ENCODE measurements around the gene DCAF7.

DCAF7 gene

GRCh38 chr17:63623786-63624530 is 73.7 kb downstream of the DCAF7 start:
- Histone ChIP-seq H3F3A (ENCODE audit: insufficient read depth, low read length) (peaks cover 10% of the 10 kb centered on the region; the same call in 1 of the 2 replicates), H3K79me2 (ENCODE audit: low read length) (peaks cover 50% of the 10 kb centered on the region), H3K4me1 (ENCODE audit: low read length) (peaks cover 14% of the 10 kb centered on the region), H3K36me3 (replicated peaks; ENCODE audit: insufficient read depth, low read length) (no peaks in the 10 kb centered on the region), H3K4me2 (ENCODE audit: low read depth, low read length) (peak overlapping the region; percentile 89), H3K4me3 (ENCODE audit: low read length) (peak overlapping the region; percentile 87; the same call in 1 of the 2 replicates), H3K9me2 (replicated peaks; ENCODE audit: insufficient read depth, low read length) (no peaks in the 10 kb centered on the region), H3K9me3 (replicated peaks; ENCODE audit: insufficient read depth, low read length) (no peaks in the 10 kb centered on the region), H2AFZ (ENCODE audit: low read length) (no peak overlapping the region), H3K27me3 (replicated peaks; ENCODE audit: insufficient read depth, low read length) (no peaks in the 10 kb centered on the region), H4K20me1 (ENCODE audit: insufficient read depth, low read length) (no peaks in the 10 kb centered on the region), H3K9ac (ENCODE audit: low read length) (no peak overlapping the region; the same call in 1 of the 2 replicates), H3K27ac (ENCODE audit: low read length) (no peak overlapping the region)
- no peak for DNase-seq
- TF ChIP-seq, protein P1, sequence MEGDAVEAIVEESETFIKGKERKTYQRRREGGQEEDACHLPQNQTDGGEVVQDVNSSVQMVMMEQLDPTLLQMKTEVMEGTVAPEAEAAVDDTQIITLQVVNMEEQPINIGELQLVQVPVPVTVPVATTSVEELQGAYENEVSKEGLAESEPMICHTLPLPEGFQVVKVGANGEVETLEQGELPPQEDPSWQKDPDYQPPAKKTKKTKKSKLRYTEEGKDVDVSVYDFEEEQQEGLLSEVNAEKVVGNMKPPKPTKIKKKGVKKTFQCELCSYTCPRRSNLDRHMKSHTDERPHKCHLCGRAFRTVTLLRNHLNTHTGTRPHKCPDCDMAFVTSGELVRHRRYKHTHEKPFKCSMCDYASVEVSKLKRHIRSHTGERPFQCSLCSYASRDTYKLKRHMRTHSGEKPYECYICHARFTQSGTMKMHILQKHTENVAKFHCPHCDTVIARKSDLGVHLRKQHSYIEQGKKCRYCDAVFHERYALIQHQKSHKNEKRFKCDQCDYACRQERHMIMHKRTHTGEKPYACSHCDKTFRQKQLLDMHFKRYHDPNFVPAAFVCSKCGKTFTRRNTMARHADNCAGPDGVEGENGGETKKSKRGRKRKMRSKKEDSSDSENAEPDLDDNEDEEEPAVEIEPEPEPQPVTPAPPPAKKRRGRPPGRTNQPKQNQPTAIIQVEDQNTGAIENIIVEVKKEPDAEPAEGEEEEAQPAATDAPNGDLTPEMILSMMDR (IDR thresholded peaks at IDR 0.05; ENCODE audit: low read length): no peak
- TF ChIP-seq EZH2 (optimal IDR thresholded peaks at IDR 0.05; ENCODE audit: low read depth, low read length) (no peak), EZH2phosphoT487 (IDR thresholded peaks at IDR 0.05; ENCODE audit: low read length) (no peak)

GRCh38 chr17:63624531-63624880 is 74.2 kb downstream of the DCAF7 start:
- no peak overlapping the region for H2AFZ ChIP-seq (ENCODE audit: low read length)
- no peak overlapping the region for H3K4me2 ChIP-seq (ENCODE audit: low read depth, low read length)
- H3K79me2 ChIP-seq (ENCODE audit: low read length): peaks cover 54% of the 10 kb centered on the region
- TF ChIP-seq, protein P1 (IDR thresholded peaks at IDR 0.05; ENCODE audit: low read length): no peak
- TF ChIP-seq EZH2phosphoT487 (IDR thresholded peaks at IDR 0.05; ENCODE audit: low read length) (no peak), EZH2 (optimal IDR thresholded peaks at IDR 0.05; ENCODE audit: low read depth, low read length) (no peak)
- no peaks in the 10 kb centered on the region for H4K20me1 ChIP-seq (ENCODE audit: insufficient read depth, low read length)
- H3K4me1 ChIP-seq (ENCODE audit: low read length): peaks cover 14% of the 10 kb centered on the region
- no peaks in the 10 kb centered on the region for H3K9me2 ChIP-seq (replicated peaks; ENCODE audit: insufficient read depth, low read length)
- H3K9me3 ChIP-seq (replicated peaks; ENCODE audit: insufficient read depth, low read length): no peaks in the 10 kb centered on the region
- no peak for DNase-seq
- H3K36me3 ChIP-seq (replicated peaks; ENCODE audit: insufficient read depth, low read length): no peaks in the 10 kb centered on the region
- no peak overlapping the region for H3K9ac ChIP-seq (ENCODE audit: low read length)
- H3K27ac ChIP-seq (ENCODE audit: low read length): no peak overlapping the region
- H3K27me3 ChIP-seq (replicated peaks; ENCODE audit: insufficient read depth, low read length): no peaks in the 10 kb centered on the region
- H3K4me3 ChIP-seq (ENCODE audit: low read length): no peak overlapping the region
- H3F3A ChIP-seq (ENCODE audit: insufficient read depth, low read length): peaks cover 10% of the 10 kb centered on the region; the same call in 1 of the 2 replicates

- Histone ChIP-seq H3F3A (ENCODE audit: insufficient read depth, low read length) (peaks cover 3% of the 10 kb centered on the region; the same call in 1 of the 2 replicates), H3K9me2 (replicated peaks; ENCODE audit: insufficient read depth, low read length) (no peaks in the 10 kb centered on the region), H3K27me3 (replicated peaks; ENCODE audit: insufficient read depth, low read length) (no peaks in the 10 kb centered on the region), H4K20me1 (ENCODE audit: insufficient read depth, low read length) (no peaks in the 10 kb centered on the region), H3K4me1 (ENCODE audit: low read length) (peaks cover 11% of the 10 kb centered on the region; the same call in 1 of the 2 replicates), H3K4me2 (ENCODE audit: low read depth, low read length) (no peak overlapping the region), H3K36me3 (replicated peaks; ENCODE audit: insufficient read depth, low read length) (no peaks in the 10 kb centered on the region), H3K27ac (ENCODE audit: low read length) (no peak overlapping the region), H3K9me3 (replicated peaks; ENCODE audit: insufficient read depth, low read length) (no peaks in the 10 kb centered on the region), H3K4me3 (ENCODE audit: low read length) (no peak overlapping the region), H3K9ac (ENCODE audit: low read length) (no peak overlapping the region), H2AFZ (ENCODE audit: low read length) (no peak overlapping the region), H3K79me2 (ENCODE audit: low read length) (peaks cover 72% of the 10 kb centered on the region)
- no peak for DNase-seq
- TF ChIP-seq, protein P1 (IDR thresholded peaks at IDR 0.05; ENCODE audit: low read length): no peak
- no peak for TF ChIP-seq EZH2phosphoT487 (IDR thresholded peaks at IDR 0.05; ENCODE audit: low read length)
- TF ChIP-seq EZH2 (optimal IDR thresholded peaks at IDR 0.05; ENCODE audit: low read depth, low read length): no peak
These were observed 76.4 kb downstream of the DCAF7 start for GRCh38 chr17:63626551-63627180.

Measured in MM.1S (cell line).